H9 (cell line): Measurements from ENCODE around the gene TTYH1. TPM values are rescaled to one million over a fixed set of nuclear protein-coding genes. Genes with fewer than 3 reads are reported as not detected.

Experiments
- DNase-seq: peaks from one replicate; pipeline ENCODE4 v3.0.0-alpha.2; 2017
- H2AFZ ChIP-seq: one replicate; pipeline ENCODE4 v1.6.1; 2013; ENCODE audit warnings: mild to moderate bottlenecking, low read length, control low read depth, moderate library complexity
- H2AK5ac ChIP-seq: 2 replicates; pipeline ENCODE4 v1.6.1; 2013; ENCODE audit warnings: low read length, control low read depth, mixed read lengths; ENCODE audit not compliant: insufficient read length
- H2BK120ac ChIP-seq: one replicate; pipeline ENCODE4 v1.6.1; 2013; ENCODE audit warnings: low read depth, mild to moderate bottlenecking, low read length, control low read depth, inconsistent platforms; ENCODE audit not compliant: poor library complexity, severe bottlenecking
- H2BK12ac ChIP-seq: 2 replicates; pipeline ENCODE4 v1.6.1; 2013; ENCODE audit warnings: low read length, control low read depth, mixed read lengths, low read depth; ENCODE audit not compliant: insufficient read length
- H2BK15ac ChIP-seq: 2 replicates; pipeline ENCODE4 v1.6.1; 2013; ENCODE audit warnings: low read depth, low read length, control low read depth
- H2BK20ac ChIP-seq: one replicate; pipeline ENCODE4 v1.6.1; 2013; ENCODE audit warnings: low read depth, mild to moderate bottlenecking, low read length, control low read depth, inconsistent platforms; ENCODE audit not compliant: poor library complexity, severe bottlenecking
- H2BK5ac ChIP-seq: 2 replicates; pipeline ENCODE4 v1.6.1; 2013; ENCODE audit warnings: low read length, control low read depth, mixed read lengths; ENCODE audit not compliant: insufficient read length
- H3K14ac ChIP-seq: 2 replicates; pipeline ENCODE4 v1.6.1; 2013; ENCODE audit warnings: low read length, control low read depth; ENCODE audit not compliant: insufficient read depth
- H3K18ac ChIP-seq: 2 replicates; pipeline ENCODE4 v1.6.1; 2013; ENCODE audit warnings: low read depth, mild to moderate bottlenecking, mixed read lengths, low read length, control low read depth; ENCODE audit not compliant: insufficient read length
- H3K23ac ChIP-seq: 2 replicates; pipeline ENCODE4 v1.6.1; 2013; ENCODE audit warnings: low read length, control low read depth, mixed read lengths, low read depth; ENCODE audit not compliant: insufficient read length
- H3K23me2 ChIP-seq: 2 replicates; pipeline ENCODE4 v1.6.1; 2013; ENCODE audit warnings: low read depth, mild to moderate bottlenecking, mixed read lengths, low read length, control low read depth; ENCODE audit not compliant: insufficient read length, poor library complexity, severe bottlenecking
- H3K27ac ChIP-seq: 2 replicates; pipeline ENCODE4 v1.5.1; 2013; ENCODE audit warnings: low read length, control low read depth, mixed read lengths, low read depth; ENCODE audit not compliant: insufficient read length
- H3K27me3 ChIP-seq: 2 replicates; pipeline ENCODE4 v1.6.1; 2013; ENCODE audit warnings: low read length, control low read depth, inconsistent platforms; ENCODE audit not compliant: insufficient read depth
- H3K4ac ChIP-seq: 2 replicates; pipeline ENCODE4 v1.6.1; 2013; ENCODE audit warnings: low read depth, mild to moderate bottlenecking, control low read depth, inconsistent platforms, low read length, moderate library complexity
- H3K4me1 ChIP-seq: 2 replicates; pipeline ENCODE4 v1.6.1; 2013; ENCODE audit warnings: low read length, control low read depth, inconsistent platforms; ENCODE audit not compliant: insufficient read depth
- H3K4me2 ChIP-seq: 2 replicates; pipeline ENCODE4 v1.6.1; 2013; ENCODE audit warnings: low read length, control low read depth, mixed read lengths; ENCODE audit not compliant: insufficient read length, insufficient read depth
- H3K56ac ChIP-seq: 2 replicates; pipeline ENCODE4 v1.6.1; 2013; ENCODE audit warnings: low read depth, mild to moderate bottlenecking, mixed read lengths, low read length, control low read depth; ENCODE audit not compliant: insufficient read length
- H3K79me1 ChIP-seq: 2 replicates; pipeline ENCODE4 v1.6.1; 2013; ENCODE audit warnings: low read depth, mild to moderate bottlenecking, moderate library complexity, low read length, control low read depth, inconsistent platforms; ENCODE audit not compliant: insufficient read depth, poor library complexity, severe bottlenecking
- H3K79me2 ChIP-seq: 2 replicates; pipeline ENCODE4 v1.6.1; 2013; ENCODE audit warnings: low read length, control low read depth, inconsistent platforms; ENCODE audit not compliant: insufficient read depth
- H3K9ac ChIP-seq: 2 replicates; pipeline ENCODE4 v1.6.1; 2013; ENCODE audit warnings: low read length, control low read depth, mixed read lengths; ENCODE audit not compliant: insufficient read length; ENCODE audit errors: extremely low read depth
- H3K9me3 ChIP-seq: one replicate; pipeline ENCODE4 v1.6.1; 2013; ENCODE audit warnings: low read depth, low read length, inconsistent platforms; ENCODE audit not compliant: control insufficient read depth
- H3T11ph ChIP-seq: one replicate; pipeline ENCODE4 v1.6.1; 2013; ENCODE audit warnings: mild to moderate bottlenecking, low read length, control low read depth, inconsistent platforms
- H4K20me1 ChIP-seq: one replicate; pipeline ENCODE4 v1.6.1; 2013; ENCODE audit not compliant: control insufficient read depth, insufficient read length, insufficient read depth
- H4K5ac ChIP-seq: 2 replicates; pipeline ENCODE4 v1.6.1; 2013; ENCODE audit warnings: low read depth, mild to moderate bottlenecking, mixed read lengths, low read length, control low read depth; ENCODE audit not compliant: insufficient read length
- H4K8ac ChIP-seq: replicated peaks from 2 replicates; pipeline ENCODE4 v1.6.1; 2013; ENCODE audit warnings: low read length, control low read depth, mixed read lengths, low read depth; ENCODE audit not compliant: insufficient read length
- H4K91ac ChIP-seq: 2 replicates; pipeline ENCODE4 v1.6.1; 2013; ENCODE audit warnings: low read depth, mild to moderate bottlenecking, moderate library complexity, mixed read lengths, low read length, control low read depth; ENCODE audit not compliant: insufficient read length
- H3K27ac Mint-ChIP-seq, 3 experiments: 2 replicates in 2 of 3; 3 replicates in 1 of 3; pipeline ENCODE4 v1.8.0; 2020 to 2021; ENCODE audit warnings: mixed read lengths in 3 of 3, mild to moderate bottlenecking in 1 of 3, moderate library complexity in 1 of 3
- H3K27me3 Mint-ChIP-seq: 2 replicates; pipeline ENCODE4 v1.8.0; 2021; ENCODE audit warnings: low read depth, mild to moderate bottlenecking, moderate library complexity, mixed read lengths
- H3K36me3 Mint-ChIP-seq, 3 experiments: 2 replicates in 2 of 3; 3 replicates in 1 of 3; pipeline ENCODE4 v1.8.0; 2020 to 2021; ENCODE audit warnings: low read depth in 3 of 3, mixed read lengths in 3 of 3; ENCODE audit not compliant: insufficient read depth in 1 of 3
- H3K4me1 Mint-ChIP-seq, 2 experiments: 2 replicates each; pipeline ENCODE4 v1.8.0; 2020; ENCODE audit warnings: mixed read lengths in 2 of 2
- H3K4me3 Mint-ChIP-seq, 2 experiments: 2 replicates in 1 of 2; 3 replicates in 1 of 2; pipeline ENCODE4 v1.8.0; 2020 to 2021; ENCODE audit warnings: mild to moderate bottlenecking in 2 of 2, mixed read lengths in 2 of 2, moderate library complexity in 1 of 2
- H3K9me3 Mint-ChIP-seq, 2 experiments: 2 replicates in 1 of 2; 3 replicates in 1 of 2; pipeline ENCODE4 v1.8.0; 2020; ENCODE audit warnings: mild to moderate bottlenecking in 2 of 2, mixed read lengths in 2 of 2, moderate library complexity in 1 of 2
- WGBS: extraction: QIAGEN DNeasy Blood & Tissue Kit; methylation state at CpG from one replicate; pipeline ENCODE4 v1.1.7; 2013; ENCODE audit warnings: missing lambda C conversion rate, low lambda C conversion rate, mixed read lengths; ENCODE audit not compliant: insufficient read length; ENCODE audit errors: extremely low coverage; 5-methylcytosine and 5-hydroxymethylcytosine counted together
- total RNA-seq: library from RNA; stranded (reverse); gene quantifications from 2 replicates; pipeline ENCODE4 v1.2.1, GENCODE V29; 2021
- TF ChIP-seq, protein P1 (sequence below): fragments of 200-600 bp; sonication (generic); conservative IDR thresholded peaks from 3 replicates; pipeline ENCODE4 v1.8.0; 2021; ENCODE audit warnings: antibody characterized with exemption, mild to moderate bottlenecking

Gene TTYH1
- total RNA-seq, 1 experiment from 2014 or later: 47.1 TPM

GRCh38 chr19:54427586-54427985 lies 12.3 kb downstream of the TTYH1 start:
- peaks cover 77% of the 10 kb centered on the region for H3K27me3 Mint-ChIP-seq
- no CpG with 5 or more reads among the region's 11 CpGs for WGBS

More at GRCh38 chr19:54427586-54427985, 12.3 kb downstream of the TTYH1 start:
- no peak overlapping the region; the same call in 1 of the 2 replicates for H3K14ac ChIP-seq
- no peak overlapping the region for H4K5ac ChIP-seq
- H3K18ac ChIP-seq: no peak overlapping the region
- H2BK120ac ChIP-seq: no peak overlapping the region
- no peak overlapping the region for H3K4me2 ChIP-seq
- H3K27me3 ChIP-seq: no peaks in the 10 kb centered on the region; the same call in 1 of the 2 replicates
- peaks cover 21 to 31% of the 10 kb centered on the region in 2 experiments for H3K4me1 Mint-ChIP-seq
- no peak overlapping the region for H2BK15ac ChIP-seq
- H2AK5ac ChIP-seq: no peak overlapping the region
- no peak overlapping the region for H3K56ac ChIP-seq
- H2BK5ac ChIP-seq: no peak overlapping the region
- H3K27ac Mint-ChIP-seq: no peak overlapping the region
- peaks cover 0 to 3% of the 10 kb centered on the region in 2 experiments; a peak in 1 of 5 replicates for H3K9me3 Mint-ChIP-seq
- H3K79me2 ChIP-seq: no peaks in the 10 kb centered on the region
- no peak for DNase-seq
- H3K23ac ChIP-seq: no peak overlapping the region
- no peaks in the 10 kb centered on the region for H3K9me3 ChIP-seq
- H2BK12ac ChIP-seq: no peak overlapping the region
- peaks cover 3% of the 10 kb centered on the region for H3K23me2 ChIP-seq
- no peak overlapping the region for H4K91ac ChIP-seq
- no peaks in the 10 kb centered on the region for H3K4me1 ChIP-seq
- no peak overlapping the region for H3T11ph ChIP-seq
- H2AFZ ChIP-seq: no peak overlapping the region
- H4K8ac ChIP-seq: no peak overlapping the region
- TF ChIP-seq, protein P1, sequence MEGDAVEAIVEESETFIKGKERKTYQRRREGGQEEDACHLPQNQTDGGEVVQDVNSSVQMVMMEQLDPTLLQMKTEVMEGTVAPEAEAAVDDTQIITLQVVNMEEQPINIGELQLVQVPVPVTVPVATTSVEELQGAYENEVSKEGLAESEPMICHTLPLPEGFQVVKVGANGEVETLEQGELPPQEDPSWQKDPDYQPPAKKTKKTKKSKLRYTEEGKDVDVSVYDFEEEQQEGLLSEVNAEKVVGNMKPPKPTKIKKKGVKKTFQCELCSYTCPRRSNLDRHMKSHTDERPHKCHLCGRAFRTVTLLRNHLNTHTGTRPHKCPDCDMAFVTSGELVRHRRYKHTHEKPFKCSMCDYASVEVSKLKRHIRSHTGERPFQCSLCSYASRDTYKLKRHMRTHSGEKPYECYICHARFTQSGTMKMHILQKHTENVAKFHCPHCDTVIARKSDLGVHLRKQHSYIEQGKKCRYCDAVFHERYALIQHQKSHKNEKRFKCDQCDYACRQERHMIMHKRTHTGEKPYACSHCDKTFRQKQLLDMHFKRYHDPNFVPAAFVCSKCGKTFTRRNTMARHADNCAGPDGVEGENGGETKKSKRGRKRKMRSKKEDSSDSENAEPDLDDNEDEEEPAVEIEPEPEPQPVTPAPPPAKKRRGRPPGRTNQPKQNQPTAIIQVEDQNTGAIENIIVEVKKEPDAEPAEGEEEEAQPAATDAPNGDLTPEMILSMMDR: no peak
- H3K4me3 Mint-ChIP-seq: no peak overlapping the region
- peaks cover 21 to 56% (median 50%) of the 10 kb centered on the region in 3 experiments; a peak in 6 of 7 replicates for H3K36me3 Mint-ChIP-seq
- H4K20me1 ChIP-seq: no peaks in the 10 kb centered on the region
- H2BK20ac ChIP-seq: no peak overlapping the region
- no peak overlapping the region for H3K9ac ChIP-seq
- H3K79me1 ChIP-seq: no peaks in the 10 kb centered on the region
- H3K4ac ChIP-seq: no peak overlapping the region
- no peak overlapping the region for H3K27ac ChIP-seq
